Vagina (tissue), 2 donors: ENCODE data around the gene ANKRD28. TPM values are rescaled to one million over a fixed set of nuclear protein-coding genes. Genes with fewer than 3 reads are reported as not detected.

Experiments used
- DNase-seq, 2 donors: peaks; one replicate each; pipeline ENCODE4 v3.0.0-alpha.2; 2017; ENCODE audit errors: extremely low spot score in 2 of 2
- H3K27ac ChIP-seq: fragments of 200-600 bp; sonication (generic); one replicate; pipeline ENCODE4 v1.5.1; 2019
- H3K27me3 ChIP-seq: fragments of 200-600 bp; sonication (generic); one replicate; pipeline ENCODE4 v1.5.1; 2019
- H3K36me3 ChIP-seq, 2 donors: fragments of 200-600 bp; sonication (generic); one replicate each; pipeline ENCODE4 v1.5.1; 2017 to 2019
- H3K4me1 ChIP-seq: fragments of 200-600 bp; sonication (generic); one replicate; pipeline ENCODE4 v1.5.1; 2019
- H3K4me3 ChIP-seq, 2 donors: fragments of 200-600 bp; sonication (generic); 1 replicate in 1 of 2; 2 replicates in 1 of 2; pipeline ENCODE4 v1.5.1; 2016 to 2019
- H3K9me3 ChIP-seq: fragments of 200-600 bp; sonication (generic); one replicate; pipeline ENCODE4 v1.5.1; 2019
- POLR2A ChIP-seq, 2 donors: fragments of 450-650 bp; IDR thresholded peaks; one replicate each; pipeline ENCODE4 v1.6.1; 2017; ENCODE audit warnings: antibody characterized with exemption in 2 of 2, mild to moderate bottlenecking in 2 of 2, moderate library complexity in 2 of 2
- POLR2AphosphoS5 ChIP-seq, 2 donors: sonication (generic); formaldehyde crosslinking; IDR thresholded peaks; one replicate each; pipeline ENCODE4 v1.9.0; 2017; ENCODE audit warnings: antibody characterized with exemption in 2 of 2, mild to moderate bottlenecking in 2 of 2, low read depth in 1 of 2; ENCODE audit not compliant: insufficient read depth in 1 of 2
- intact Hi-C: fragments of 100-400 bp; cut with DNase I; formaldehyde crosslinking; loops from one replicate; pipeline ENCODE4 v1.15.1; 2023
- total RNA-seq: library from RNA; depleted of rRNA; stranded (reverse); fragments of >200 nt; gene quantifications from one replicate; pipeline ENCODE4 v1.2.3, GENCODE V29; 2016
- TF ChIP-seq, protein P1 (sequence below), 3 experiments: fragments of 450-650 bp in 2 of 3; fragments of 200-600 bp in 1 of 3; sonication (generic) in 1 of 3; IDR thresholded peaks; one replicate each; pipeline ENCODE4 v1.5.1; 2017 to 2019; ENCODE audit warnings: antibody characterized with exemption in 3 of 3, mild to moderate bottlenecking in 2 of 3, moderate library complexity in 2 of 3

Gene ANKRD28
- total RNA-seq, 1 donor from 2014 or later: 48.6 TPM

DNA sequence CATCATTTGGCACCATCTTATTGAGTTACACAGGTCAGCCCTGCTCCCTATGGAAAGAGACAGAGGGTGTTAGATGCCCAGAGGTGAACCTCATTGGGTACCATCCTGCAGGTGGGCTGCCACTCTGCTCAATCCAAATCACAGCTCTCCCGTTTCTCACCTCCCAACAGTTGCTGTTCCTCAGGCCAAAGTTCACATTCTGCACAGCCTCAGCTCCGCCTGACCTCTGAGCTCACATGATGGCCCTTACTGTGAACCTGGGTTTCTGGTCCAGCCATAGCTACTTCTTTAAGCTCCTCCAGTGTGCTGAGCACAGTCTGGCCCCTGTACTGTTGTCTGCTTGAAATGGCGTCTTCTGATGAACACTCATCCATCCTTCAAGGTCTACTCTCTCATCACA is 148.4 kb downstream of the ANKRD28 start:
- Histone ChIP-seq H3K27ac (no peak overlapping the region), H3K36me3 (no peaks in the 10 kb centered on the region), H3K4me3 (no peak overlapping the region), H3K9me3 (no peaks in the 10 kb centered on the region), H3K27me3 (no peaks in the 10 kb centered on the region), H3K4me1 (peaks cover 25% of the 10 kb centered on the region)
- TF ChIP-seq, protein P1, sequence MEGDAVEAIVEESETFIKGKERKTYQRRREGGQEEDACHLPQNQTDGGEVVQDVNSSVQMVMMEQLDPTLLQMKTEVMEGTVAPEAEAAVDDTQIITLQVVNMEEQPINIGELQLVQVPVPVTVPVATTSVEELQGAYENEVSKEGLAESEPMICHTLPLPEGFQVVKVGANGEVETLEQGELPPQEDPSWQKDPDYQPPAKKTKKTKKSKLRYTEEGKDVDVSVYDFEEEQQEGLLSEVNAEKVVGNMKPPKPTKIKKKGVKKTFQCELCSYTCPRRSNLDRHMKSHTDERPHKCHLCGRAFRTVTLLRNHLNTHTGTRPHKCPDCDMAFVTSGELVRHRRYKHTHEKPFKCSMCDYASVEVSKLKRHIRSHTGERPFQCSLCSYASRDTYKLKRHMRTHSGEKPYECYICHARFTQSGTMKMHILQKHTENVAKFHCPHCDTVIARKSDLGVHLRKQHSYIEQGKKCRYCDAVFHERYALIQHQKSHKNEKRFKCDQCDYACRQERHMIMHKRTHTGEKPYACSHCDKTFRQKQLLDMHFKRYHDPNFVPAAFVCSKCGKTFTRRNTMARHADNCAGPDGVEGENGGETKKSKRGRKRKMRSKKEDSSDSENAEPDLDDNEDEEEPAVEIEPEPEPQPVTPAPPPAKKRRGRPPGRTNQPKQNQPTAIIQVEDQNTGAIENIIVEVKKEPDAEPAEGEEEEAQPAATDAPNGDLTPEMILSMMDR (IDR thresholded peaks at IDR 0.05): no peak
- no peak for TF ChIP-seq POLR2A (IDR thresholded peaks at IDR 0.05)
- TF ChIP-seq POLR2AphosphoS5 (IDR thresholded peaks at IDR 0.05; ENCODE audit: insufficient read depth in 1 of 2, low read depth in 1 of 2): no peak
- DNase-seq: no peak
- intact Hi-C loops: no loop called here

DNA sequence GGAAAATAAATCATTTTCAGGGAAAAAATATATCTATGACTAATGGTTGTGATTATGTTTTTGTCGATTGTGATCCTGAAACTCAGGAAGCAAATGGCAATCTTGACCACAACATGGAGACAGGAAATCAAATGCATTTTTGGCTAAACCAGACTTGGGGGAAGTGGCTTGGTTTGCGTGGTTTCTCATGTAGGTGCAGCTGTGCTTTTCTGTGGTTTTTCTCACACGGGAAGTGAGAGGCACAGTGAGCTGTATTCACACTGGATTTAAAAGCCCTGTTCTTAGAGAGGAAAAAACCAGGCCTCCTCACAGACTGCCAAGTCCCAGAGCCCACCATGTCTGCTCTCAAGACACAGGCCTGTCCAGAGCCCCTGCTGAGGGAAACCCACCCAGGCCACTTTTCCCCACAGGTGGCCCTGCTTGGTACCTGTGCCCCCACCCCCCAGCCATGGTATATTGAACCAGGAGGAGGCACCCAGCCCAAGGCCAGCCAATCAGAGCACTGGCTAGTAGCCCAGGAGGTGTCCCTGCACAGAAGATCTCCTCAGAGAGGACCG is 150.1 kb downstream of the ANKRD28 start:
- TF ChIP-seq POLR2AphosphoS5 (IDR thresholded peaks at IDR 0.05; ENCODE audit: insufficient read depth in 1 of 2, low read depth in 1 of 2) (no peak), POLR2A (IDR thresholded peaks at IDR 0.05) (no peak)
- TF ChIP-seq, protein P1 (IDR thresholded peaks at IDR 0.05): no peak
- H3K4me1 ChIP-seq: peaks cover 25% of the 10 kb centered on the region
- no peak for DNase-seq
- peak overlapping the region in 1 of 2 donors; percentile 8 for H3K4me3 ChIP-seq
- no peaks in the 10 kb centered on the region for H3K36me3 ChIP-seq
- no peaks in the 10 kb centered on the region for H3K27me3 ChIP-seq
- H3K27ac ChIP-seq: peak overlapping the region; percentile 82
- intact Hi-C loops: no loop called here
- H3K9me3 ChIP-seq: no peaks in the 10 kb centered on the region

DNA sequence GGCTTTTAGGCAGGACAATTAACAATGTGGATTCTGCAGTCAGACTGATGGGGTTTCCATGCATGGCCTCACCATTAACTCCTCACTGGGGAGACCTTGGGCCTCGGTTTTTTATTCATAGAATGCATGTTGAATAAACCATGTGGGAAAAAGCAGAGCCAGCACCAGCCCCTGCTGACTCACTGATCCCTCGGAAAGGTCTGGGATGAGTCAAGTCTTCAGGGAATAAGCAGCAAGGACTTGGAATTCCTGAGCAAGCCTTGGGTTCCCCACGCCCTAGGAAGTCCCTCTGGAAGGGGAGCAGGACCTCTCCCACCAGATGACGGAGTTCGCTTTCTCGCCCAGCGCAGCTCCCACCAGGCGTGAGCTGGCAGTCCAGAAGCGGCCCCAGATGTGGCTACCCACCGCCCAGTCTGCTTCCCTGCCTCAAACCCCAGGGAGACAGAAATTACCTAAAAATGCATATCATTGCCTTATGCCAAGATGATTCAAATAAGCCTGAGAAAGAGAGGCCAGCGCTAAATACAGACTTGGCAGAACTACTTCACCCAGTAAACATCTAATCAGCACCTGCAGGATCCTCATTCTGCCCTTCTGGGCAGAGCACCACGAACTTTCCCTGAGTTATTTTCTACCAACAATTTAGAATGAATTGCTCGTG is 150.8 kb downstream of the ANKRD28 start:
- Histone ChIP-seq H3K4me3 (peak overlapping the region in 1 of 2 donors; percentile 8), H3K27ac (peak overlapping the region; percentile 82), H3K9me3 (no peaks in the 10 kb centered on the region), H3K4me1 (peaks cover 25% of the 10 kb centered on the region), H3K36me3 (no peaks in the 10 kb centered on the region), H3K27me3 (no peaks in the 10 kb centered on the region)
- intact Hi-C loops: no loop called here
- DNase-seq: no peak
- TF ChIP-seq, protein P1 (IDR thresholded peaks at IDR 0.05): no peak
- TF ChIP-seq POLR2AphosphoS5 (IDR thresholded peaks at IDR 0.05; ENCODE audit: insufficient read depth in 1 of 2, low read depth in 1 of 2): peak; percentile 29 to 73
- no peak for TF ChIP-seq POLR2A (IDR thresholded peaks at IDR 0.05)

DNA sequence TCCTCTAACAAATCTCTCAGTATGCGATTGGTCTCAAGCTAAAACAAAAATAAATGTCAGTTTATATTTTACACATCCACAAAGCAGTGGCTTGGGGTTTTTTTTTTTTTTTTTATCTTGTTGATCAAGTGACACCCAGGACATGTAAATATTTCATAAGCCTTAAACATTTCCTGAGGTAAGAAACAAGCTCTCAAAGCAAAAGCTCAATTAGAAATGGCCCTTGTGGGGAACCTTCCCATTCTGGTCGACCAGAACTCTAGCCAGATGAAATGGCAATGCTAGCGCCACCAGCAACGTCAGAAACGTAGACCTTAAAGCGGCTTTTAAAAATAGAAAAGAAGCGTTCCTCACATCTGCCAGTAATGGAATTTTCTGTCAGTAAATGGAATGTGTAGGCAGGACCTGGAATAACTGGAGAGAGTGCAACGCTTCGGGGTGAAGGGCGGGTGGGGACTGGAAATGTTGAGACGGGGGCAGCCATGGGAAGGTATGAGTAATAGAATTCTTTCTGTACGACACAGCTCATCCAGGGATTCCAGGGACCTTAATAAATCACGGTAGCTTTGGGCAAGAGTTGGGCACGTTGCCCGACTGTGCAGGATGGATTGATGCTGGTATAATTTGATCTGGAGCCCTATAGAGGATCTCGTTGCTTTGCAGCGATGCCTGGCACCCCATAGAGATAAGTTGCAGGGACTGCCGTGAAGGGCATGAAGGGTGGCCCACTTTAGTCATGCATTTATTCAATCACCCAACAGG is 151.9 kb downstream of the ANKRD28 start:
- H3K4me3 ChIP-seq: no peak overlapping the region

More for the DNA sequence above, 151.9 kb downstream of the ANKRD28 start:
- intact Hi-C loops: no loop called here
- Histone ChIP-seq H3K36me3 (no peaks in the 10 kb centered on the region), H3K4me1 (peaks cover 25% of the 10 kb centered on the region), H3K9me3 (no peaks in the 10 kb centered on the region), H3K27me3 (no peaks in the 10 kb centered on the region), H3K27ac (peak overlapping the region; percentile 82)
- TF ChIP-seq POLR2A (IDR thresholded peaks at IDR 0.05) (no peak), POLR2AphosphoS5 (IDR thresholded peaks at IDR 0.05; ENCODE audit: insufficient read depth in 1 of 2, low read depth in 1 of 2) (no peak)
- TF ChIP-seq, protein P1 (IDR thresholded peaks at IDR 0.05): no peak
- no peak for DNase-seq
